ENCODE data around the gene NDC80. TPM values are rescaled to one million over a fixed set of nuclear protein-coding genes. Genes with fewer than 3 reads are reported as not detected.

The NDC80 gene
- total and polyA plus RNA-seq, 2 experiments from 2014 or later: 8.4 to 23.2 TPM

DNA sequence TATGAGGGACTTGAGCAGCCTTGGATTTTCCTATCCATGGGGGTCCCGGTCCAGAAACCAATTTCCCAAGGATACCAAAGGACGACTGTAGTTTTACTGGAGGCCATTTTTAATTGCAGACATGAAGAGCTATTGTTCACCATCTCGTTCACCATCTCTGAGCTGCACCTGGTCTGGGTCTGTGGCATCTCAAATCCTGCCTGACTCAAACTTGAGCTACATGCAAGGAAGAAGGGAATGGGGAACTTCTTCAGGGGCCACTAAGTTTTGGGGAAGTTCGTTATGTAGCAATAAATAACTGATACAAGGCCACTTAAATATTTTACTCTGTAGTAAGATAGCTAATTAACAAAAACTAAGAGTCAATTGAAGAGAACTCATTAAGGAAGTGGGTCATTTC is 82.1 kb downstream of the NDC80 start:
- Histone ChIP-seq H3K27ac (no peak overlapping the region), H3K36me3 (no peaks in the 10 kb centered on the region), H3K4me1 (ENCODE audit: low read depth) (peaks cover 9% of the 10 kb centered on the region), H3K4me3 (no peak overlapping the region), H3K9me3 (ENCODE audit: low read depth) (no peaks in the 10 kb centered on the region), H3K27me3 (peaks cover 31% of the 10 kb centered on the region)
- no peak for DNase-seq (ENCODE audit: low read depth in 1 of 2, low spot score in 1 of 2)
- TF ChIP-seq, protein P1, sequence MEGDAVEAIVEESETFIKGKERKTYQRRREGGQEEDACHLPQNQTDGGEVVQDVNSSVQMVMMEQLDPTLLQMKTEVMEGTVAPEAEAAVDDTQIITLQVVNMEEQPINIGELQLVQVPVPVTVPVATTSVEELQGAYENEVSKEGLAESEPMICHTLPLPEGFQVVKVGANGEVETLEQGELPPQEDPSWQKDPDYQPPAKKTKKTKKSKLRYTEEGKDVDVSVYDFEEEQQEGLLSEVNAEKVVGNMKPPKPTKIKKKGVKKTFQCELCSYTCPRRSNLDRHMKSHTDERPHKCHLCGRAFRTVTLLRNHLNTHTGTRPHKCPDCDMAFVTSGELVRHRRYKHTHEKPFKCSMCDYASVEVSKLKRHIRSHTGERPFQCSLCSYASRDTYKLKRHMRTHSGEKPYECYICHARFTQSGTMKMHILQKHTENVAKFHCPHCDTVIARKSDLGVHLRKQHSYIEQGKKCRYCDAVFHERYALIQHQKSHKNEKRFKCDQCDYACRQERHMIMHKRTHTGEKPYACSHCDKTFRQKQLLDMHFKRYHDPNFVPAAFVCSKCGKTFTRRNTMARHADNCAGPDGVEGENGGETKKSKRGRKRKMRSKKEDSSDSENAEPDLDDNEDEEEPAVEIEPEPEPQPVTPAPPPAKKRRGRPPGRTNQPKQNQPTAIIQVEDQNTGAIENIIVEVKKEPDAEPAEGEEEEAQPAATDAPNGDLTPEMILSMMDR (IDR thresholded peaks at IDR 0.05; ENCODE audit: low read depth, low read length): no peak

GRCh38 chr18:2654169-2654927 is 83.0 kb downstream of the NDC80 start:
- TF ChIP-seq, protein P1 (IDR thresholded peaks at IDR 0.05; ENCODE audit: low read depth, low read length): no peak
- Histone ChIP-seq H3K36me3 (no peaks in the 10 kb centered on the region), H3K27ac (no peak overlapping the region), H3K27me3 (peaks cover 31% of the 10 kb centered on the region), H3K4me3 (peak overlapping the region; percentile 90), H3K4me1 (ENCODE audit: low read depth) (peaks cover 9% of the 10 kb centered on the region), H3K9me3 (ENCODE audit: low read depth) (no peaks in the 10 kb centered on the region)
- DNase-seq (ENCODE audit: low read depth in 1 of 2, low spot score in 1 of 2): peak in 1 of 2 donors; percentile 13

GRCh38 chr18:2654928-2655177 is 83.5 kb downstream of the NDC80 start:
- peak overlapping the region; percentile 98 for H3K27ac ChIP-seq
- DNase-seq (ENCODE audit: low read depth in 1 of 2, low spot score in 1 of 2): no peak

DNA sequence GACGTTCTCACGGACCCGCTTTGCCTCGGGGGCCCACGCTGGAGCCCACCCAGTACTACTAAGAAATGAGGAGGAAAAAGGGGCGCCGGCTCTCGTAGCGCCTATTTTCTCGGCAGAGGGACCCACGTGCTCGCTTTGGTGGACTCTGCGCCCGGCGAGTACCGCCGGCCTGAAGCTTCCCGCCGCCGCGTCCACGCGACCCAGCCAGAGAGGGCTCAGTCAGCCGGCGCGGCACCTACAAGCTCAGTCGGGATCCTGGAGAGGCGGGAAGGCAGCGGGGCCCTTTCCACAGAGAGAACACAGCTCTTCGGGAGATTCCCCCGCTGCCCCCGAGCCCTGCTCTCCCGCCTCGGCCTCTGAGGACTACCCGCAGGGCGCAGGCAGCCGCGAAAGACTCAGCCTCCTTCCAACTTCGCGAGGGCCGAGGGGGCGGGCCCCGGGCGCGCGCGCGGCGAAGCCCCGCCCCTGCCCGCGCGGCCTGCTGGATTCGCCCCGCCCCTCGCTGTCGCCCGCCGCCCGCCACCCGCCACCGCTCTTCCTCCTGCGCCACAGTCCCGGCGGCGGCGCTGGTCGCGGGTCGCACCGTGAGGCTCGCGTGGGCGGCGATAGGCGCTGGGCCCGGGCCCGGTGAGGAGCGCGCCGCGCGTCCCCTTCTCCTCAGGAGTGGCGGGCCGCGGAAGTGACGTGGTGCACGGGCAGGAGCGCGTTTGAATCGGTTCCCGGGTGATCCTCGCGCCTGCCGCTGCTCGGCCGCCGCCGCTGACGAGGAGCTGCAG is 84.0 kb downstream of the NDC80 start, which contains the start of gene SMCHD1:
SMCHD1 (plus strand) TSS at position 549 of the 776 bp plus-strand sequence. CDS start 350 bp downstream, outside the sequence.
- no peaks in the 10 kb centered on the region for H3K9me3 ChIP-seq (ENCODE audit: low read depth)
- TF ChIP-seq, protein P1 (IDR thresholded peaks at IDR 0.05; ENCODE audit: low read depth, low read length): no peak
- no peaks in the 10 kb centered on the region for H3K36me3 ChIP-seq
- peak; percentile 86 to 89 for DNase-seq (ENCODE audit: low read depth in 1 of 2, low spot score in 1 of 2)
- H3K27me3 ChIP-seq: peaks cover 31% of the 10 kb centered on the region
- peaks cover 9% of the 10 kb centered on the region for H3K4me1 ChIP-seq (ENCODE audit: low read depth)
- peak within 1 kb of the TSS; percentile 98 for H3K27ac ChIP-seq
- H3K4me3 ChIP-seq: peak within 1 kb of the TSS; percentile 90

More at GRCh38 chr18:2654928-2655177, 83.5 kb downstream of the NDC80 start:
- no peaks in the 10 kb centered on the region for H3K36me3 ChIP-seq
- no peaks in the 10 kb centered on the region for H3K9me3 ChIP-seq (ENCODE audit: low read depth)
- H3K27me3 ChIP-seq: peaks cover 31% of the 10 kb centered on the region
- peaks cover 9% of the 10 kb centered on the region for H3K4me1 ChIP-seq (ENCODE audit: low read depth)
- TF ChIP-seq, protein P1 (IDR thresholded peaks at IDR 0.05; ENCODE audit: low read depth, low read length): no peak
- H3K4me3 ChIP-seq: peak overlapping the region; percentile 90

- Histone ChIP-seq H3K27ac (peak overlapping the region; percentile 98), H3K27me3 (peaks cover 31% of the 10 kb centered on the region)
- no peak for DNase-seq (ENCODE audit: low read depth in 1 of 2, low spot score in 1 of 2)
Measured at GRCh38 chr18:2655954-2656236, 84.5 kb downstream of the NDC80 start.

More at GRCh38 chr18:2655954-2656236, 84.5 kb downstream of the NDC80 start:
- Histone ChIP-seq H3K4me1 (ENCODE audit: low read depth) (peaks cover 9% of the 10 kb centered on the region), H3K4me3 (peak overlapping the region; percentile 90), H3K36me3 (no peaks in the 10 kb centered on the region), H3K9me3 (ENCODE audit: low read depth) (no peaks in the 10 kb centered on the region)
- TF ChIP-seq, protein P1 (IDR thresholded peaks at IDR 0.05; ENCODE audit: low read depth, low read length): no peak
